NCI-H1105 treated with DMSO at 0.1 percent for 48 hours (cell line): Measurements from ENCODE around the gene C1QTNF2.

Experiments
- DNase-seq: peaks from one replicate; lab custom pipeline; 2025; lab: John Stamatoyannopoulos, UW

Gene C1QTNF2

GRCh38 chr5:160375166-160375565 is 4.7 kb upstream of the C1QTNF2 start:
- DNase-seq = no peak

GRCh38 chr5:160371294-160371693 is 868 bp upstream of the C1QTNF2 start:
- DNase-seq = no peak

GRCh38 chr5:160370713-160371034 is 248 bp upstream of the C1QTNF2 start:
- no peak for DNase-seq

- DNase-seq = no peak
These were observed 2.5 kb downstream of the C1QTNF2 start for GRCh38 chr5:160367885-160368284.

- DNase-seq = no peak
These were observed 3.2 kb downstream of the C1QTNF2 start for GRCh38 chr5:160367261-160367660.

GRCh38 chr5:160366230-160366629 is 4.2 kb downstream of the C1QTNF2 start:
- DNase-seq = no peak

- DNase-seq = no peak
These were observed 6.6 kb downstream of the C1QTNF2 start for GRCh38 chr5:160363660-160364395.

- no peak for DNase-seq
These were observed 7.2 kb downstream of the C1QTNF2 start for GRCh38 chr5:160363211-160363610.

GRCh38 chr5:160361624-160362228 is 8.7 kb downstream of the C1QTNF2 start:
- DNase-seq = no peak

GRCh38 chr5:160360310-160360709 is 10.1 kb downstream of the C1QTNF2 start:
- DNase-seq = no peak

- no peak for DNase-seq
These were observed 10.6 kb downstream of the C1QTNF2 start for GRCh38 chr5:160359816-160360215.

- DNase-seq = no peak
These were observed 11.2 kb downstream of the C1QTNF2 start for GRCh38 chr5:160359242-160359641.

GRCh38 chr5:160357861-160358411 is 12.5 kb downstream of the C1QTNF2 start:
- DNase-seq = no peak

- no peak for DNase-seq
These were observed 13.0 kb downstream of the C1QTNF2 start for GRCh38 chr5:160357394-160357793.

GRCh38 chr5:160356550-160357347 is 13.7 kb downstream of the C1QTNF2 start:
- DNase-seq = no peak

GRCh38 chr5:160354666-160355065 is 15.8 kb downstream of the C1QTNF2 start:
- no peak for DNase-seq

GRCh38 chr5:160353379-160353778 is 17.0 kb downstream of the C1QTNF2 start:
- DNase-seq = no peak

GRCh38 chr5:160352308-160352707 is 18.1 kb downstream of the C1QTNF2 start:
- no peak for DNase-seq

GRCh38 chr5:160349935-160350303 is 20.5 kb downstream of the C1QTNF2 start:
- no peak for DNase-seq

GRCh38 chr5:160349249-160349934 is 21.0 kb downstream of the C1QTNF2 start:
- DNase-seq = no peak

- DNase-seq = no peak
These were observed 22.3 kb downstream of the C1QTNF2 start for GRCh38 chr5:160348080-160348479.

GRCh38 chr5:160347448-160347847 is 23.0 kb downstream of the C1QTNF2 start:
- DNase-seq = no peak
